ENCODE results near the gene OR52A1. TPM values are rescaled to one million over a fixed set of nuclear protein-coding genes. Genes with fewer than 3 reads are reported as not detected.

The OR52A1 gene
- total RNA-seq, 2 experiments from 2014 or later: not detected

DNA sequence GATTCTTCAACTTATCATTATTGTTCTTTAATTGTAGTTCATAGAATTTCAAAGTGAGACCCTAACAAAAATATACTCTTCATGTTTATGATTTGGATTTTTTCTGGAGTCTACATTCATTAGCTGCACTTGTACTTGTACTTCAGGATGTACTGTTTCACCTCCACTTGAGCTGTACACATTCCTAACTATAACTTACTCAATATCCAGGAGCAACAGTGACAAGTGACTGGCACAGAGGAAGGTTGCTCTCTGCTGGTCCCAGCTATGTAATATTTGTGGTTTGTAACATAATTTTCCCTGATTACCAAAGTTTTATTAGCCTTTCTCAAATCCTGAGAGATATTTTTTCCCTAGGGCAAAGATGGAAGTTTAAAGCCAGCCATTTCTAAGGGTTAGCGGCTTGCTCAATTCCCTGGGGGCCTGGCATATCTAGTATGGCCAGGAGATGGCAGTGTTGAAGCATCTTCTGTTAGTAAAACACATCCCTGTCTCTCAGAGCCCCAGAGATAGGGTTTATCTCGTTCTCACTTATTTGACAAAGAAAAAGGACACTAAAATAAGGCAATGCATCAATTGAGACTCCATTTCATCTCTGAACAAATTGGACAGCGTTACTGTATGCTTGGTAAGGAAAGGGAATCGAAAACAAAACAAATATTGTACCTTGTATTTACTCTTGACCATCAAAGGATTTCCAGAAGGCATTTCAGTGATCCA lies 30.6 kb downstream of the OR52A1 start:
- ATAC-seq: peak; percentile 62
- Mint-ChIP-seq H3K4me3 (no peak overlapping the region), H3K9me3 (no peaks in the 10 kb centered on the region), H3K27ac (no peak overlapping the region), H3K27me3 (peaks cover 14% of the 10 kb centered on the region), H3K36me3 (ENCODE audit: low read depth) (no peaks in the 10 kb centered on the region), H3K4me1 (ENCODE audit: low read depth) (no peaks in the 10 kb centered on the region)
- ChIA-PET CTCF (interaction anchor here (0.7 to 2.5 kb wide), 6 partner anchors 8 to 772 kb away, joined by 3 to 19 read pairs (median 4); no protein-coding TSS in a partner anchor), POLR2A (no interaction called here)
- DNase-seq: peak; percentile 69
- TF ChIP-seq, protein P1, sequence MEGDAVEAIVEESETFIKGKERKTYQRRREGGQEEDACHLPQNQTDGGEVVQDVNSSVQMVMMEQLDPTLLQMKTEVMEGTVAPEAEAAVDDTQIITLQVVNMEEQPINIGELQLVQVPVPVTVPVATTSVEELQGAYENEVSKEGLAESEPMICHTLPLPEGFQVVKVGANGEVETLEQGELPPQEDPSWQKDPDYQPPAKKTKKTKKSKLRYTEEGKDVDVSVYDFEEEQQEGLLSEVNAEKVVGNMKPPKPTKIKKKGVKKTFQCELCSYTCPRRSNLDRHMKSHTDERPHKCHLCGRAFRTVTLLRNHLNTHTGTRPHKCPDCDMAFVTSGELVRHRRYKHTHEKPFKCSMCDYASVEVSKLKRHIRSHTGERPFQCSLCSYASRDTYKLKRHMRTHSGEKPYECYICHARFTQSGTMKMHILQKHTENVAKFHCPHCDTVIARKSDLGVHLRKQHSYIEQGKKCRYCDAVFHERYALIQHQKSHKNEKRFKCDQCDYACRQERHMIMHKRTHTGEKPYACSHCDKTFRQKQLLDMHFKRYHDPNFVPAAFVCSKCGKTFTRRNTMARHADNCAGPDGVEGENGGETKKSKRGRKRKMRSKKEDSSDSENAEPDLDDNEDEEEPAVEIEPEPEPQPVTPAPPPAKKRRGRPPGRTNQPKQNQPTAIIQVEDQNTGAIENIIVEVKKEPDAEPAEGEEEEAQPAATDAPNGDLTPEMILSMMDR (IDR thresholded peaks at IDR 0.05): peak; percentile 84
- intact Hi-C loops (cut with micrococcal nuclease): loop anchor here (5.0 to 10.0 kb wide), 3 partner anchors 161 to 681 kb away; partner anchors contain the start of genes OR51M1 and OR52N2

GRCh38 chr11:5118893-5119292 lies 35.7 kb downstream of the OR52A1 start:
- Mint-ChIP-seq H3K27ac (no peak overlapping the region), H3K27me3 (peaks cover 21% of the 10 kb centered on the region), H3K4me1 (ENCODE audit: low read depth) (no peaks in the 10 kb centered on the region), H3K9me3 (no peaks in the 10 kb centered on the region), H3K4me3 (no peak overlapping the region), H3K36me3 (ENCODE audit: low read depth) (no peaks in the 10 kb centered on the region)
- ChIA-PET POLR2A (no interaction called here), CTCF (interaction anchor here (1.2 kb wide), 1 partner anchor 261 kb away, joined by 3 read pairs; no protein-coding TSS in a partner anchor)
- ATAC-seq (no peak), DNase-seq (no peak)
- TF ChIP-seq, protein P1 (IDR thresholded peaks at IDR 0.05): no peak
- intact Hi-C loops (cut with micrococcal nuclease): no loop called here

DNA sequence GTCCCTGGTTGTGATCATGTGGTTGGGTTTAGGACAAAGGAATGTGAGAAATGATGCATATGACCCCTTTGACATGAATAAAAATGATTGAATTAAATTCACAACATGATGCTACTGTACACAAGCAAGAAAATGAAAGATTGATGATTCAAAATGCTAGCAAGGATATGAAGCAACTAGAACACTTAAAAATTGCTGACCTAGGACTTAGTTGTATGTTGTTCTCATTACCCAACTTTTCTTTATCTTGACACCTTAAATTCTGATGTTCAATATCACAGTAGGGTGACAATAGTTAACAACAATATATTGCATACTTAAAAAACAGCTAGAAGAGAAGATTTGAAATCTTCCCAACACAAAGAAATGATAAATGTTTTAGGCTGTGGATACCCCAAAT lies 37.0 kb downstream of the OR52A1 start:
- CTCF ChIA-PET: no interaction called here
- no peak for DNase-seq
- Mint-ChIP-seq H3K4me1 (ENCODE audit: low read depth) (no peaks in the 10 kb centered on the region), H3K9me3 (no peaks in the 10 kb centered on the region), H3K4me3 (no peak overlapping the region), H3K27me3 (peaks cover 14% of the 10 kb centered on the region), H3K36me3 (ENCODE audit: low read depth) (no peaks in the 10 kb centered on the region), H3K27ac (no peak overlapping the region)
- intact Hi-C loops (cut with micrococcal nuclease): no loop called here
- TF ChIP-seq, protein P1 (IDR thresholded peaks at IDR 0.05): no peak
- ATAC-seq: no peak
- POLR2A ChIA-PET: no interaction called here

DNA sequence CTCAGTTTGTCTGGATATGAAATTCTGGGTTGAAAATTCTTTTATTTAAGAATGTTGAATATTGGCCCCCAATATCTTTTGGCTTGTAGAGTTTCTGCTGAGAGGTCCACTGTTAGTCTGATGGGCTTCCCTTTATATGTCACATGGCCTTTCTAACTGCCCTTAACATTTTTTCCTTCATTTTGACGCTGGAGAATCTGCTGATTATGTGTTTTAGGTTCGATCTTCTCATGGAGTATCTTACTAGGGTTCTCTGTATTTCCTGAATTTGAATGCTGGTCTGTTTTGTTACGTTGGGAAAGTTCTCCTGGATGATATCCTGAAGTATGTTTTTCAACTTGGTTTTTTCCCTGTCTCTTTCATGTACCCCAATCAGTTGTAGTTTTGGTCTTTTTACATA lies 39.2 kb downstream of the OR52A1 start:
- Mint-ChIP-seq H3K4me3 (no peak overlapping the region), H3K4me1 (ENCODE audit: low read depth) (no peaks in the 10 kb centered on the region), H3K27ac (no peak overlapping the region), H3K9me3 (no peaks in the 10 kb centered on the region), H3K27me3 (peaks cover 12% of the 10 kb centered on the region), H3K36me3 (ENCODE audit: low read depth) (no peaks in the 10 kb centered on the region)
- CTCF ChIA-PET: interaction anchor here (0.8 to 1.4 kb wide), 3 partner anchors 8 to 265 kb away, joined by 3 to 4 read pairs (median 4); no protein-coding TSS in a partner anchor
- TF ChIP-seq, protein P1 (IDR thresholded peaks at IDR 0.05): no peak
- intact Hi-C loops (cut with micrococcal nuclease): no loop called here
- no peak for ATAC-seq
- DNase-seq: no peak
- POLR2A ChIA-PET: no interaction called here

DNA sequence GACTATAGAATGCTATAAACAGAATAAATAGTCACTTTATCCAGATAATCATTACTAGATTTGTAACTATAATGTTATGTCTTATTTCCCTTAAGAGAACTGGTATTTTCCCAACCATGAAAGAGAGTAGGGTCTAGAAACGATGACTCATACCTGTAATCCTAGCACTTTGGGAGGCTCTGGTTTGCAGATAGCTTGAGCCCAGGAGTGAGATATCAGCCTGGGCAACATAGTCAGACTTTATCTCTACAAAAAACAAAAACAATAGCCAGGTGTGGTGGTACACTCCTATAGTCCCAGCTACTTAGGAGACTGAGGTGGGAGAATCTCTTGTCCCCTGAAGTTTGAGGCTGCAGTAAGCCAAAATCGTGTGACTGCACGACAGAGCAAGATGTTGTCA lies 47.3 kb downstream of the OR52A1 start:
- H3K9me3 Mint-ChIP-seq: no peaks in the 10 kb centered on the region
- CTCF ChIA-PET: no interaction called here
- POLR2A ChIA-PET: no interaction called here
- H3K36me3 Mint-ChIP-seq (ENCODE audit: low read depth): no peaks in the 10 kb centered on the region
- intact Hi-C loops (cut with micrococcal nuclease): no loop called here
- DNase-seq: no peak
- TF ChIP-seq, protein P1 (IDR thresholded peaks at IDR 0.05): no peak
- peaks cover 3% of the 10 kb centered on the region for H3K27me3 Mint-ChIP-seq
- H3K4me1 Mint-ChIP-seq (ENCODE audit: low read depth): no peaks in the 10 kb centered on the region
- no peak for ATAC-seq
- no peak overlapping the region for H3K4me3 Mint-ChIP-seq
- H3K27ac Mint-ChIP-seq: no peak overlapping the region
